Loucy (cell line): ENCODE data around the gene OR10A6.

ENCODE experiments used
- CTCF ChIP-seq: fragments of 200-600 bp; sonication (generic); conservative IDR thresholded peaks from 2 replicates; pipeline ENCODE4 v1.5.1; 2014; ENCODE audit warnings: mild to moderate bottlenecking, antibody characterized with exemption, low read length
- EZH2phosphoT487 ChIP-seq: fragments of 200-600 bp; IDR thresholded peaks from 2 replicates; pipeline ENCODE4 v1.6.1; 2018; ENCODE audit warnings: antibody characterized with exemption, mild to moderate bottlenecking, moderate library complexity, borderline replicate concordance

DNA sequence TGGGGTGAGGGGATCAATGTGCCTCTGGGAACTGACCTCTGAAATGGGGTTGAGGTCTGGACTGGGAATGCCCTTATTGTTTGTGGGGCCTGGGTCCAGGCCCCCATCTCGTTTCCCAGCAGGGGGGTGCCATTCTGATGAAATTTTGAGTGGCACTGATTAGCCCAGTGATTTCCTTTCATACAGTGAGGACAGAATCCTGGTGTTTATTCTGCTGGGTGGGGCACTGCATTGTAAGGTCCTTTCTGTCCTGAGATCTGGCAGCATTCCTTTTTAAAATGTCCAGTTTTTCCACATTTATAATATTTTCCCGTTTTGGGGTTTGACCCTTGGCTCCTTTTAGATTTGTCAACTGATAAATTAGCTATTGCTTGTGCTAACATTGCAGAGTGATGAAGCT lies 27.1 kb downstream of the OR10A6 start:
- TF ChIP-seq CTCF (no peak), EZH2phosphoT487 (no peak)
